ENCODE results near the gene KCNQ2.

Gene KCNQ2

GRCh38 chr20:63373996-63374395 is 98.5 kb downstream of the KCNQ2 start:
- no peaks in the 10 kb centered on the region for H3K36me3 ChIP-seq
- intact Hi-C loops (cut with DNase I; ENCODE audit: low total_unique reads) = no loop called here
- no peak overlapping the region for H3K4me3 ChIP-seq
- no peak for DNase-seq
- H3K4me1 ChIP-seq = no peaks in the 10 kb centered on the region
- no peak for TF ChIP-seq CTCF (IDR thresholded peaks at IDR 0.05)
- no peaks in the 10 kb centered on the region for H3K9me3 ChIP-seq
- peaks cover 0 to 95% of the 10 kb centered on the region in 2 donors for H3K27me3 ChIP-seq
- no peak overlapping the region for H3K27ac ChIP-seq

GRCh38 chr20:63372971-63373885 is 99.2 kb downstream of the KCNQ2 start:
- no peak for DNase-seq
- peaks cover 0 to 95% of the 10 kb centered on the region in 2 donors for H3K27me3 ChIP-seq
- TF ChIP-seq CTCF (IDR thresholded peaks at IDR 0.05) = no peak
- H3K4me1 ChIP-seq = no peaks in the 10 kb centered on the region
- intact Hi-C loops (cut with DNase I; ENCODE audit: low total_unique reads) = no loop called here
- no peaks in the 10 kb centered on the region for H3K36me3 ChIP-seq
- no peaks in the 10 kb centered on the region for H3K9me3 ChIP-seq
- no peak overlapping the region for H3K4me3 ChIP-seq
- no peak overlapping the region for H3K27ac ChIP-seq

GRCh38 chr20:63371291-63371865 is 101.1 kb downstream of the KCNQ2 start:
- Histone ChIP-seq H3K4me3 (no peak overlapping the region), H3K36me3 (no peaks in the 10 kb centered on the region), H3K27ac (no peak overlapping the region), H3K27me3 (peaks cover 0 to 95% of the 10 kb centered on the region in 2 donors), H3K4me1 (no peaks in the 10 kb centered on the region), H3K9me3 (no peaks in the 10 kb centered on the region)
- intact Hi-C loops (cut with DNase I; ENCODE audit: low total_unique reads) = no loop called here
- no peak for TF ChIP-seq CTCF (IDR thresholded peaks at IDR 0.05)
- no peak for DNase-seq

- intact Hi-C loops (cut with DNase I; ENCODE audit: low total_unique reads) = no loop called here
- Histone ChIP-seq H3K27me3 (peaks cover 0 to 93% of the 10 kb centered on the region in 2 donors), H3K27ac (no peak overlapping the region), H3K36me3 (no peaks in the 10 kb centered on the region), H3K9me3 (no peaks in the 10 kb centered on the region), H3K4me3 (no peak overlapping the region), H3K4me1 (no peaks in the 10 kb centered on the region)
- no peak for TF ChIP-seq CTCF (IDR thresholded peaks at IDR 0.05)
- DNase-seq = no peak
Observed at GRCh38 chr20:63370618-63371187, 101.8 kb downstream of the KCNQ2 start.

GRCh38 chr20:63369724-63370617 is 102.5 kb downstream of the KCNQ2 start:
- intact Hi-C loops (cut with DNase I; ENCODE audit: low total_unique reads) = no loop called here
- Histone ChIP-seq H3K4me3 (no peak overlapping the region), H3K36me3 (no peaks in the 10 kb centered on the region), H3K9me3 (no peaks in the 10 kb centered on the region), H3K27me3 (peaks cover 0 to 93% of the 10 kb centered on the region in 2 donors), H3K27ac (no peak overlapping the region), H3K4me1 (no peaks in the 10 kb centered on the region)
- no peak for TF ChIP-seq CTCF (IDR thresholded peaks at IDR 0.05)
- no peak for DNase-seq
